HCT116 (cell line): ENCODE measurements around the gene HOXA7. TPM values are rescaled to one million over a fixed set of nuclear protein-coding genes. Genes with fewer than 3 reads are reported as not detected.

Experiments
- ATAC-seq: fragments of 200-7000 bp; cut with Tn5 transposase; 2 replicates; pipeline ENCODE4 v1.9.1; 2020; ENCODE audit warnings: mild to moderate bottlenecking, moderate library complexity
- BruUV-seq: library from RNA; stranded (reverse); fragments of 400-500 nt; replicated peaks from 2 replicates; lab custom pipeline; 2021; lab: Mats Ljungman, UMichigan
- CTCF ChIA-PET: fragments of 300-600 bp; sonication (Branson Sonifier 250); formaldehyde crosslinking; loops from one replicate; lab custom pipeline; 2021; ENCODE audit warnings: antibody characterized with exemption; lab: Charles Lee
- POLR2A ChIA-PET: fragments of 300-600, 350-600 bp; sonication (Branson Sonifier 250); formaldehyde crosslinking; loops from one replicate; lab custom pipeline; 2021; ENCODE audit warnings: antibody characterized with exemption; lab: Charles Lee
- RAD21 ChIA-PET, 2 experiments: fragments of 300-600 bp; sonication (Branson Sonifier 250); formaldehyde crosslinking; loops; one replicate each; lab custom pipeline; 2023; ENCODE audit warnings: low total read pairs in 2 of 2; ENCODE audit not compliant: uncharacterized antibody in 2 of 2, unreplicated experiment in 2 of 2, low non-redundant PET in 1 of 2; lab: Charles Lee
- DNase-seq: peaks from one replicate; pipeline ENCODE4 v3.0.0-alpha.2; 2010; ENCODE audit warnings: low read depth, low spot score
- H2AFZ ChIP-seq: fragments of 200-600 bp; shearing (Covaris generic), sonication (generic); 2 replicates; pipeline ENCODE4 v1.6.1; 2017; ENCODE audit warnings: low read depth, mixed run types, mixed read lengths, antibody characterized with exemption, low read length; ENCODE audit not compliant: poor library complexity, severe bottlenecking
- H3K27ac ChIP-seq: 2 replicates; pipeline ENCODE4 v1.5.1; 2012; ENCODE audit warnings: low read depth, low read length
- H3K27me3 ChIP-seq: fragments of 200-600 bp; sonication (generic); 2 replicates; pipeline ENCODE4 v1.6.1; 2016; ENCODE audit warnings: mixed run types, low read length, mixed read lengths; ENCODE audit not compliant: insufficient read depth
- H3K36me3 ChIP-seq, 2 experiments: fragments of 200-500 bp in 1 of 2; fragments of 200-600 bp in 1 of 2; sonication (Bioruptor generic) in 1 of 2; sonication (generic) in 1 of 2; 2 replicates each; pipeline versions ENCODE4 v1.5.1 to v1.6.1; 2014 to 2016; ENCODE audit warnings: low read length in 2 of 2, inconsistent platforms in 1 of 2, mixed read lengths in 1 of 2, mixed run types in 1 of 2; ENCODE audit not compliant: insufficient read depth in 2 of 2, control insufficient read depth in 1 of 2
- H3K4me1 ChIP-seq, 2 experiments: fragments of 200-600 bp in 1 of 2; sonication (generic) in 1 of 2; 2 replicates each; pipeline versions ENCODE4 v1.5.1 to v1.6.1; 2012 to 2017; ENCODE audit warnings: low read length in 2 of 2, inconsistent platforms in 1 of 2, mild to moderate bottlenecking in 1 of 2, mixed read lengths in 1 of 2, mixed run types in 1 of 2, moderate library complexity in 1 of 2; ENCODE audit not compliant: insufficient read depth in 2 of 2, control insufficient read depth in 1 of 2
- H3K4me2 ChIP-seq: fragments of 200-600 bp; sonication (generic); 2 replicates; pipeline ENCODE4 v1.6.1; 2017; ENCODE audit warnings: mixed run types, low read length, mixed read lengths
- H3K4me3 ChIP-seq, 2 experiments: fragments of 200-600 bp in 1 of 2; sonication (generic) in 1 of 2; replicated peaks in 1 of 2; 2 replicates each; pipeline ENCODE4 v1.5.1; 2011 to 2016; ENCODE audit warnings: low read length in 2 of 2, control low read depth in 1 of 2, low read depth in 1 of 2, mild to moderate bottlenecking in 1 of 2, mixed read lengths in 1 of 2, mixed run types in 1 of 2
- H3K79me2 ChIP-seq: fragments of 200-600 bp; sonication (generic); 2 replicates; pipeline ENCODE4 v1.6.1; 2017; ENCODE audit warnings: mild to moderate bottlenecking, mixed run types, low read length, moderate library complexity, mixed read lengths; ENCODE audit not compliant: insufficient read depth
- H3K9ac ChIP-seq: fragments of 200-600 bp; sonication (generic); 2 replicates; pipeline ENCODE4 v1.6.1; 2016; ENCODE audit warnings: low read length, mixed read lengths
- H3K9me2 ChIP-seq: fragments of 200-600 bp; sonication (generic), shearing (Covaris generic); 2 replicates; pipeline ENCODE4 v1.6.1; 2017; ENCODE audit warnings: mixed run types, mild to moderate bottlenecking, moderate library complexity; ENCODE audit not compliant: insufficient read depth
- H3K9me3 ChIP-seq, 2 experiments: fragments of 200-500 bp in 1 of 2; fragments of 200-600 bp in 1 of 2; sonication (Bioruptor generic) in 1 of 2; sonication (generic) in 1 of 2; 2 replicates each; pipeline ENCODE4 v1.6.1; 2014 to 2017; ENCODE audit warnings: low read length in 2 of 2, mixed read lengths in 2 of 2, inconsistent platforms in 1 of 2, low read depth in 1 of 2, mild to moderate bottlenecking in 1 of 2, mixed run types in 1 of 2, moderate library complexity in 1 of 2; ENCODE audit not compliant: control insufficient read depth in 1 of 2, insufficient read depth in 1 of 2
- H4K20me1 ChIP-seq: fragments of 200-600 bp; sonication (generic), shearing (Covaris generic); 2 replicates; pipeline ENCODE4 v1.6.1; 2017; ENCODE audit warnings: mixed run types, mild to moderate bottlenecking, moderate library complexity; ENCODE audit not compliant: insufficient read depth
- ATF3 ChIP-seq: IDR thresholded peaks from 2 replicates; pipeline ENCODE4 v1.6.1; 2012
- CBX3 ChIP-seq: IDR thresholded peaks from 2 replicates; pipeline ENCODE4 v1.6.1; 2012; ENCODE audit warnings: low read depth
- CTCF ChIP-seq, 3 experiments: fragments of 200-600 bp in 1 of 3; sonication (generic) in 1 of 3; IDR thresholded peaks in 2 of 3; conservative IDR thresholded peaks in 1 of 3; 2 replicates each; pipeline ENCODE4 v1.5.1; 2012 to 2017; ENCODE audit warnings: low read depth in 2 of 3, low read length in 2 of 3, antibody characterized with exemption in 1 of 3, borderline replicate concordance in 1 of 3, control low read depth in 1 of 3, mild to moderate bottlenecking in 1 of 3, mixed read lengths in 1 of 3, mixed run types in 1 of 3, moderate library complexity in 1 of 3; ENCODE audit not compliant: insufficient read depth in 1 of 3
- EGR1 ChIP-seq: IDR thresholded peaks from 2 replicates; pipeline ENCODE4 v1.6.1; 2012; ENCODE audit warnings: low read depth
- ELF1 ChIP-seq: IDR thresholded peaks from 2 replicates; pipeline ENCODE4 v1.6.1; 2012; ENCODE audit warnings: low read depth, borderline replicate concordance
- EZH2phosphoT487 ChIP-seq: fragments of 200-600 bp; IDR thresholded peaks from 2 replicates; pipeline ENCODE4 v1.6.1; 2018; ENCODE audit warnings: antibody characterized with exemption, borderline replicate concordance
- FOSL1 ChIP-seq: IDR thresholded peaks from 2 replicates; pipeline ENCODE4 v1.6.1; 2012; ENCODE audit warnings: low read depth
- JUND ChIP-seq: IDR thresholded peaks from 2 replicates; pipeline ENCODE4 v1.6.1; 2012
- MAX ChIP-seq: IDR thresholded peaks from 2 replicates; pipeline ENCODE4 v1.6.1; 2012
- POLR2A ChIP-seq: IDR thresholded peaks from 2 replicates; pipeline ENCODE4 v1.7.0; 2011; ENCODE audit warnings: borderline replicate concordance; ENCODE audit not compliant: insufficient read depth, insufficient read length; ENCODE audit errors: extremely low read depth
- POLR2AphosphoS5 ChIP-seq: IDR thresholded peaks from 2 replicates; pipeline ENCODE4 v1.6.1; 2011; ENCODE audit warnings: mild to moderate bottlenecking, low read depth, low read length, moderate library complexity
- RAD21 ChIP-seq: IDR thresholded peaks from 2 replicates; pipeline ENCODE4 v1.6.1; 2012; ENCODE audit warnings: low read depth, mild to moderate bottlenecking
- SRF ChIP-seq: IDR thresholded peaks from 2 replicates; pipeline ENCODE4 v1.6.1; 2012; ENCODE audit warnings: low read depth
- TCF7L2 ChIP-seq: IDR thresholded peaks from 2 replicates; pipeline ENCODE4 v1.7.0; 2011; ENCODE audit warnings: borderline replicate concordance, inconsistent platforms; ENCODE audit not compliant: insufficient read depth, insufficient read length; ENCODE audit errors: extremely low read depth
- YY1 ChIP-seq: IDR thresholded peaks from 2 replicates; pipeline ENCODE4 v1.6.1; 2011; ENCODE audit warnings: low read length, low read depth, moderate library complexity, mild to moderate bottlenecking; ENCODE audit not compliant: insufficient replicate concordance; ENCODE audit errors: extremely low read depth
- ZBTB33 ChIP-seq: IDR thresholded peaks from 2 replicates; pipeline ENCODE4 v1.6.1; 2011; ENCODE audit warnings: mild to moderate bottlenecking, low read length, moderate library complexity; ENCODE audit not compliant: insufficient replicate concordance; ENCODE audit errors: extremely low read depth
- ZFX ChIP-seq: fragments of 450-650 bp; IDR thresholded peaks from 2 replicates; pipeline ENCODE4 v1.6.1; 2017
- ZNF274 ChIP-seq: fragments of 200-500 bp; sonication (Bioruptor generic); IDR thresholded peaks from 2 replicates; pipeline ENCODE4 v1.6.1; 2014; ENCODE audit warnings: mild to moderate bottlenecking, low read depth, low read length, inconsistent platforms
- intact Hi-C: fragments of 100-400 bp; cut with micrococcal nuclease; formaldehyde crosslinking; loops from 2 replicates; pipeline ENCODE4 v1.10.0; 2022
- total RNA-seq: library from RNA; stranded (reverse); gene quantifications from one replicate; pipeline ENCODE4 v1.2.1, GENCODE V29; 2021; ENCODE audit not compliant: unreplicated experiment

HOXA7 gene
- total RNA-seq, 1 experiment from 2014 or later, result 15.0 TPM

DNA sequence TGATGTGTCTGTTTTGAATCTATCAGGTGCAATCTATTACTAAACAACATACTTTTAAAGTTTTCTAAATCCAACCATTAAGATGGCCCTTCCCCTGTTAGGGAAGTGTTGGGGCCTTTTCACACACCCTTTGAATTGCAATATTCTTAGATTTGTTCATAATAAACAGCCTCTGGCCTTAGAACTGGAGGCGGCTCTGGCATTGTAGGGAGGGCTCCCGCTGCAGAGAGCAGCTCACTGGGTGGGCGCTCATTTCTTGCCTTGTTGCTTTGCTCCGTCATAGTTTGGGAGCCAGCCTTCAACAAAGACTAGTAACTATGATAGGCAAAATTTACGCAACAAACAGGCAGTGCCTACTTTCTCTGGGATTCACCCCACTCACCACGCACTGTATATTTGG, 21.9 kb upstream of the HOXA7 start:
- H4K20me1 ChIP-seq, result no peaks in the 10 kb centered on the region
- no peak overlapping the region for H2AFZ ChIP-seq
- H3K36me3 ChIP-seq, result no peaks in the 10 kb centered on the region
- DNase-seq, result no peak
- no TSS peak for BruUV-seq
- intact Hi-C loops, result no loop called here
- H3K27me3 ChIP-seq, result no peaks in the 10 kb centered on the region
- peaks cover 20% of the 10 kb centered on the region for H3K79me2 ChIP-seq
- POLR2A ChIA-PET, result no interaction called here
- no peaks in the 10 kb centered on the region for H3K9me3 ChIP-seq
- no peak overlapping the region for H3K27ac ChIP-seq
- no peaks in the 10 kb centered on the region for H3K9me2 ChIP-seq
- peaks cover 33 to 52% of the 10 kb centered on the region in 2 experiments for H3K4me1 ChIP-seq
- no peak overlapping the region for H3K4me3 ChIP-seq
- no peak for TF ChIP-seq EZH2phosphoT487
- no peak for TF ChIP-seq EGR1
- no peak for TF ChIP-seq FOSL1
- TF ChIP-seq RAD21, result no peak
- no peak for TF ChIP-seq ZNF274
- no peak for TF ChIP-seq CTCF (IDR thresholded peaks at IDR 0.05 in 2 of 3, conservative IDR thresholded peaks at IDR 0.05 in 1 of 3; ENCODE audit: borderline replicate concordance in 1 of 3, insufficient read depth in 1 of 3, low read depth in 2 of 3, low read length in 2 of 3)
- TF ChIP-seq MAX, result no peak
- no peak for TF ChIP-seq ATF3
- TF ChIP-seq YY1, result no peak
- no peak for TF ChIP-seq POLR2A
- no peak for TF ChIP-seq POLR2AphosphoS5
- TF ChIP-seq ELF1, result no peak
- TF ChIP-seq ZBTB33, result no peak
- TF ChIP-seq SRF, result no peak
- no peak for TF ChIP-seq ZFX
- no peak for TF ChIP-seq TCF7L2
- no peak for TF ChIP-seq JUND
- no peak for TF ChIP-seq CBX3
- H3K9ac ChIP-seq, result no peak overlapping the region
- no peak overlapping the region; the same call in 1 of the 2 replicates for H3K4me2 ChIP-seq
- ATAC-seq, result no peak
- CTCF ChIA-PET, result interaction anchor here (1.7 to 2.5 kb wide), 2 partner anchors 9 to 596 kb away, joined by 5 to 32 read pairs; no protein-coding TSS in a partner anchor
- RAD21 ChIA-PET, result no interaction called here
